SK-N-MC (cell line): ENCODE data around the gene CIT.

ENCODE experiments used
- EZH2 ChIP-seq: fragments of 200-600 bp; sonication (generic); IDR thresholded peaks from one replicate; pipeline ENCODE4 v1.6.1; 2017; ENCODE audit warnings: antibody characterized with exemption
- FOXP2 ChIP-seq: optimal IDR thresholded peaks from 2 replicates; pipeline ENCODE3; 2011; ENCODE audit warnings: mild to moderate bottlenecking, moderate library complexity; ENCODE audit not compliant: insufficient read depth; ENCODE audit errors: extremely low read length, control extremely low read depth
- POLR2AphosphoS5 ChIP-seq: IDR thresholded peaks from 2 replicates; pipeline ENCODE4 v1.6.1; 2012; ENCODE audit warnings: mild to moderate bottlenecking, low read depth, low read length, borderline replicate concordance

DNA sequence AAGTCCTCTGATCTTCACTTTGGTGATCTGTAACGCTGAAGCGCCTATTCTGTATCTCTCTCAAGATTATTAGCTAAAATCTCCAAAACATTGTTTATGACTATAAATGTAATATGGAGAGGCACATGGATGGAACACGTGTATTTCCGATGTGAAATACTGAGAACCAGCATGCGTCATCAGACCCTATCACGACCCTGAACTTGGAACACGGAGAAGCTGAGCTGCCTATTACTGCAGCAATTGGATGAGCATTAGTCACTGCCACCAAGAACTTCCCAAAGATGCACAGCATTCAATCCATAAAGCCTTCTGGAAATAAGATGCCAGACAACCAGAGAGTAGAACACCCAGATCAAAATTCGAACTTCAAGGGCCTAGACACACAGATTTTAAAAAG, 147.2 kb downstream of the CIT start:
- TF ChIP-seq EZH2 (no peak), POLR2AphosphoS5 (no peak), FOXP2 (no peak)
